K562 (cell line): Measurements from ENCODE around the gene LUZP1. TPM values are rescaled to one million over a fixed set of nuclear protein-coding genes. Genes with fewer than 3 reads are reported as not detected.
A peak's percentile ranks its signal among the peaks of the same experiment; 100 is the strongest.

Source experiments
- ARID1B ChIP-seq: fragments of 450-650 bp; IDR thresholded peaks from 2 replicates; pipeline ENCODE4 v1.6.1; 2016; ENCODE audit warnings: antibody characterized with exemption, mild to moderate bottlenecking, inconsistent platforms
- FOS ChIP-seq: IDR thresholded peaks from 3 replicates; pipeline ENCODE4 v1.6.1; 2011; ENCODE audit not compliant: insufficient read length; ENCODE audit errors: extremely low read depth
- HDAC3 ChIP-seq: fragments of 450-650 bp; IDR thresholded peaks from 2 replicates; pipeline ENCODE4 v1.6.1; 2018; ENCODE audit warnings: borderline replicate concordance, mild to moderate bottlenecking, moderate library complexity; ENCODE audit not compliant: partially characterized antibody
- ILK ChIP-seq: fragments of 450-650 bp; IDR thresholded peaks from 2 replicates; pipeline ENCODE4 v1.6.1; 2016; ENCODE audit warnings: missing genetic modification characterization, low read depth, mild to moderate bottlenecking, missing compliant biosample characterization, moderate library complexity, borderline replicate concordance
- JUND ChIP-seq, 2 experiments: IDR thresholded peaks; 2 replicates in 1 of 2; 3 replicates in 1 of 2; pipeline ENCODE4 v1.6.1; 2011; ENCODE audit warnings: borderline replicate concordance in 2 of 2, low read depth in 2 of 2, low read length in 2 of 2, improper control_type of control experiment in 1 of 2, missing biosample characterization in 1 of 2, missing genetic modification characterization in 1 of 2, missing genetic modification reagents in 1 of 2
- MAX ChIP-seq: sonication (generic); formaldehyde crosslinking; IDR thresholded peaks from 2 replicates; pipeline ENCODE4 v1.9.0; 2022; ENCODE audit warnings: mild to moderate bottlenecking, missing genetic modification reagents
- MEIS2 ChIP-seq: fragments of 450-650 bp; IDR thresholded peaks from 2 replicates; pipeline ENCODE4 v1.6.1; 2014; ENCODE audit warnings: mild to moderate bottlenecking; ENCODE audit not compliant: partially characterized antibody
- OTX1 ChIP-seq: fragments of 450-650 bp; formaldehyde crosslinking; IDR thresholded peaks from 2 replicates; pipeline ENCODE4 v1.4.0; 2022; ENCODE audit warnings: mild to moderate bottlenecking
- PHF20 ChIP-seq: fragments of 450-650 bp; IDR thresholded peaks from 2 replicates; pipeline ENCODE4 v1.6.1; 2018; ENCODE audit not compliant: partially characterized antibody
- PRMT5 ChIP-seq: sonication (generic); formaldehyde crosslinking; IDR thresholded peaks from 2 replicates; pipeline ENCODE4 v1.5.0; 2020; ENCODE audit warnings: missing genetic modification reagents
- PURB ChIP-seq: sonication (generic); formaldehyde crosslinking; IDR thresholded peaks from 2 replicates; pipeline ENCODE4 v1.9.0; 2021; ENCODE audit warnings: low read depth, mild to moderate bottlenecking, missing genetic modification reagents
- RBM15 ChIP-seq: fragments of 200-400 bp; formaldehyde crosslinking; IDR thresholded peaks from 2 replicates; pipeline ENCODE4 v1.6.1; 2018; ENCODE audit warnings: mild to moderate bottlenecking, low read length, moderate library complexity; ENCODE audit not compliant: insufficient read depth
- TBP ChIP-seq: optimal IDR thresholded peaks from 2 replicates; pipeline ENCODE3; 2011; ENCODE audit warnings: low read depth, low read length, improper control_type of control experiment
- THAP7 ChIP-seq: fragments of 250-450 bp; sonication (Bioruptor Pico); IDR thresholded peaks from 2 replicates; pipeline ENCODE4 v1.5.0; 2021
- THRAP3 ChIP-seq: fragments of 450-650 bp; IDR thresholded peaks from 2 replicates; pipeline ENCODE4 v1.6.1; 2016; ENCODE audit warnings: mild to moderate bottlenecking, inconsistent platforms, borderline replicate concordance
- ZBTB1 ChIP-seq: sonication (generic); formaldehyde crosslinking; IDR thresholded peaks from 2 replicates; pipeline ENCODE4 v1.8.1; 2023; ENCODE audit warnings: missing genetic modification reagents, low read depth, mild to moderate bottlenecking, borderline replicate concordance
- ZNF174 ChIP-seq: fragments of 250-450 bp; sonication (Bioruptor Pico); IDR thresholded peaks from 2 replicates; pipeline ENCODE4 v1.4.0; 2020; ENCODE audit warnings: mild to moderate bottlenecking
- ZNF263 ChIP-seq: sonication (generic); formaldehyde crosslinking; IDR thresholded peaks from 2 replicates; pipeline ENCODE4 v1.8.0; 2022; ENCODE audit warnings: mild to moderate bottlenecking, missing genetic modification reagents, borderline replicate concordance
- ZNF41 ChIP-seq: fragments of 250-450 bp; sonication (Bioruptor Pico); conservative IDR thresholded peaks from 2 replicates; pipeline ENCODE4 v1.4.0; 2020; ENCODE audit warnings: mild to moderate bottlenecking
- ZNF57 ChIP-seq: fragments of 450-650 bp; formaldehyde crosslinking; IDR thresholded peaks from 2 replicates; pipeline ENCODE4 v1.4.0; 2020; ENCODE audit warnings: mild to moderate bottlenecking, moderate library complexity
- ZNF707 ChIP-seq: fragments of 250-450 bp; sonication (Bioruptor Pico); conservative IDR thresholded peaks from 2 replicates; pipeline ENCODE4 v1.8.0; 2022; ENCODE audit warnings: inconsistent platforms, mild to moderate bottlenecking, moderate library complexity
- polyA plus RNA-seq, 8 experiments: library from polyadenylated mRNA; depleted of rRNA in 4 of 8; stranded (reverse) in 5 of 8; unstranded in 3 of 8; fragments of >200 nt; fragmentation: Nextera tagmentation in 2 of 8; fragmentation: Illumina TruSeq in 1 of 8; extraction: Ambion mirVana in 2 of 8; extraction: Trizol in 1 of 8; gene quantifications; 2 replicates each; pipeline versions ENCODE4 v1.2.1 to v1.2.3, GENCODE V29; 2011 to 2014; ENCODE audit warnings: inconsistent platforms in 1 of 8, missing spikeins in 1 of 8
- total RNA-seq, 7 experiments: library from RNA; depleted of rRNA in 6 of 7; stranded (reverse); fragments of >200 nt in 6 of 7; fragmentation: Illumina TruSeq in 2 of 7; extraction: Trizol in 2 of 7; gene quantifications; 2 replicates each; pipeline versions ENCODE4 v1.2.1 to v1.2.3, GENCODE V29; 2011 to 2021; ENCODE audit warnings: low replicate concordance in 1 of 7
- TF ChIP-seq, protein P1 (sequence below): sonication (generic); formaldehyde crosslinking; IDR thresholded peaks from 2 replicates; pipeline ENCODE4 v1.8.1; 2023; ENCODE audit warnings: missing genetic modification reagents, mild to moderate bottlenecking, borderline replicate concordance

Gene LUZP1
- total and polyA plus RNA-seq, 9 of the 15 experiments (the other 6 are each of a cell fraction or from before 2014, with no cell fraction given), result 6.5 to 19.1 (median 12.4) TPM

GRCh38 chr1:23177438-23178380 is 9.1 kb upstream of the LUZP1 start (continued):
- TF ChIP-seq THRAP3, result no peak
- no peak for TF ChIP-seq RBM15
- no peak for TF ChIP-seq ZNF57
- no peak for TF ChIP-seq PURB
- no peak for TF ChIP-seq OTX1 (CRISPR knock-in tag)
- no peak for TF ChIP-seq ARID1B
- TF ChIP-seq ILK (tag), result no peak
- no peak for TF ChIP-seq FOS
- TF ChIP-seq JUND (IDR thresholded peaks at IDR 0.05; ENCODE audit: borderline replicate concordance, low read depth, low read length), result no peak
- TF ChIP-seq JUND (tag; IDR thresholded peaks at IDR 0.05; ENCODE audit: borderline replicate concordance, low read depth, low read length), result no peak; the same call in 2 of the 3 replicates
- TF ChIP-seq ZNF263 (CRISPR knock-in tag), result 0 out of 2 replicates have a peak, but pooled peaks have one; percentile 21
- TF ChIP-seq TBP, result peak; percentile 14
- TF ChIP-seq, protein P1, sequence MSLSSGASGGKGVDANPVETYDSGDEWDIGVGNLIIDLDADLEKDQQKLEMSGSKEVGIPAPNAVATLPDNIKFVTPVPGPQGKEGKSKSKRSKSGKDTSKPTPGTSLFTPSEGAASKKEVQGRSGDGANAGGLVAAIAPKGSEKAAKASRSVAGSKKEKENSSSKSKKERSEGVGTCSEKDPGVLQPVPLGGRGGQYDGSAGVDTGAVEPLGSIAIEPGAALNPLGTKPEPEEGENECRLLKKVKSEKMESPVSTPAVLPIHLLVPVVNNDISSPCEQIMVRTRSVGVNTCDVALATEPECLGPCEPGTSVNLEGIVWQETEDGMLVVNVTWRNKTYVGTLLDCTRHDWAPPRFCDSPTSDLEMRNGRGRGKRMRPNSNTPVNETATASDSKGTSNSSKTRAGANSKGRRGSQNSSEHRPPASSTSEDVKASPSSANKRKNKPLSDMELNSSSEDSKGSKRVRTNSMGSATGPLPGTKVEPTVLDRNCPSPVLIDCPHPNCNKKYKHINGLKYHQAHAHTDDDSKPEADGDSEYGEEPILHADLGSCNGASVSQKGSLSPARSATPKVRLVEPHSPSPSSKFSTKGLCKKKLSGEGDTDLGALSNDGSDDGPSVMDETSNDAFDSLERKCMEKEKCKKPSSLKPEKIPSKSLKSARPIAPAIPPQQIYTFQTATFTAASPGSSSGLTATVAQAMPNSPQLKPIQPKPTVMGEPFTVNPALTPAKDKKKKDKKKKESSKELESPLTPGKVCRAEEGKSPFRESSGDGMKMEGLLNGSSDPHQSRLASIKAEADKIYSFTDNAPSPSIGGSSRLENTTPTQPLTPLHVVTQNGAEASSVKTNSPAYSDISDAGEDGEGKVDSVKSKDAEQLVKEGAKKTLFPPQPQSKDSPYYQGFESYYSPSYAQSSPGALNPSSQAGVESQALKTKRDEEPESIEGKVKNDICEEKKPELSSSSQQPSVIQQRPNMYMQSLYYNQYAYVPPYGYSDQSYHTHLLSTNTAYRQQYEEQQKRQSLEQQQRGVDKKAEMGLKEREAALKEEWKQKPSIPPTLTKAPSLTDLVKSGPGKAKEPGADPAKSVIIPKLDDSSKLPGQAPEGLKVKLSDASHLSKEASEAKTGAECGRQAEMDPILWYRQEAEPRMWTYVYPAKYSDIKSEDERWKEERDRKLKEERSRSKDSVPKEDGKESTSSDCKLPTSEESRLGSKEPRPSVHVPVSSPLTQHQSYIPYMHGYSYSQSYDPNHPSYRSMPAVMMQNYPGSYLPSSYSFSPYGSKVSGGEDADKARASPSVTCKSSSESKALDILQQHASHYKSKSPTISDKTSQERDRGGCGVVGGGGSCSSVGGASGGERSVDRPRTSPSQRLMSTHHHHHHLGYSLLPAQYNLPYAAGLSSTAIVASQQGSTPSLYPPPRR (CRISPR knock-in tag), result peak; percentile 81; the same call in 1 of the 2 replicates
- TF ChIP-seq ZNF707 (CRISPR knock-in tag), result no peak
- TF ChIP-seq THAP7 (CRISPR knock-in tag), result no peak
- TF ChIP-seq ZBTB1 (CRISPR knock-in tag), result peak; percentile 58; the same call in 1 of the 2 replicates
- 0 out of 2 replicates have a peak, but pooled peaks have one; percentile 23 for TF ChIP-seq MAX
- no peak for TF ChIP-seq PRMT5 (CRISPR knock-in tag)
- peak; percentile 51 for TF ChIP-seq MEIS2
- TF ChIP-seq ZNF41 (CRISPR knock-in tag), result no peak
- no peak for TF ChIP-seq HDAC3
- TF ChIP-seq PHF20, result peak; percentile 43
- TF ChIP-seq ZNF174 (CRISPR knock-in tag), result no peak
